GM19099 (cell line): ENCODE data around the gene IL20RB.

Experiments used
- POLR2A ChIP-seq: IDR thresholded peaks from 3 replicates; pipeline ENCODE4 v1.6.1; 2011; ENCODE audit warnings: low read depth; ENCODE audit not compliant: insufficient read length; ENCODE audit errors: extremely low read depth

The IL20RB gene

DNA sequence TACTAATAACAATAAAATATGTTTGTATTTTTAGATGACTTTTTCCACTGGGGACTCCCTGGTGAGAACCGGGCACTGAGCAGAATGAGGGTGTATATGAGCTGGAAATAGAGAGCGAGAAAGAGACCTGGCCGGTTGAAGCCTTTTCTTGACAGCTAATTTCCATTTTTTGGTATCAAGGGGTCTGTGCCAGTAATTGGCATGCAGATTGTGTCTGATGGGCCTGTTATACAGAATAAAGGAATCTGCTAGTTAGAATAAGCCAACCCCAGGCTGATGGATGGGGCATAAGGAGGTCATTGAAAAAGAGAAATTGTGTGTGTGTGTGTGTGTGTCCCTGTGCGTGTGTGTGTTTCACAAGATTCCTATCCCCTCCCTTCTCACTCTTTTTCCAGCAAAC is 83.9 kb downstream of the IL20RB start:
- TF ChIP-seq POLR2A = no peak

- TF ChIP-seq POLR2A = no peak
Measured at GRCh38 chr3:137046747-137047146, 89.0 kb downstream of the IL20RB start.

DNA sequence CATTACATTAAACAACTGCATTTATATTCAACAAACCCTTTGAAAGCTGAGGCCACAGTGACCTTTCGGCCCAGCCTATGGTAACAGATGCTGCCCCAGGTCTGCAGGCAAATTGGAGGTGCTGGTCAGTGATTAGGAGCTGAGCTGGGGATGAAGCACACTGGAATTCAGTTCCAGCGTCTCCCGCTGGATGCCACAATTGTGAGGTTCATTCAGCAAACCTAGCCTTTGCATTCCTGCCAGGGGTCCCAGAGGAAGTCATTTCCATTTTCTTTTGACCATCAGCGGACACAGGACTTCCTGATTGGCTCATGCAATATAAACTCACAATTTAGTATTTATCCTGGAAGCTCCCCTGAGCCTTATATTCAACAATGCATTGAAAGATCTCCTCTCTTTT is 89.5 kb downstream of the IL20RB start:
- no peak for TF ChIP-seq POLR2A

DNA sequence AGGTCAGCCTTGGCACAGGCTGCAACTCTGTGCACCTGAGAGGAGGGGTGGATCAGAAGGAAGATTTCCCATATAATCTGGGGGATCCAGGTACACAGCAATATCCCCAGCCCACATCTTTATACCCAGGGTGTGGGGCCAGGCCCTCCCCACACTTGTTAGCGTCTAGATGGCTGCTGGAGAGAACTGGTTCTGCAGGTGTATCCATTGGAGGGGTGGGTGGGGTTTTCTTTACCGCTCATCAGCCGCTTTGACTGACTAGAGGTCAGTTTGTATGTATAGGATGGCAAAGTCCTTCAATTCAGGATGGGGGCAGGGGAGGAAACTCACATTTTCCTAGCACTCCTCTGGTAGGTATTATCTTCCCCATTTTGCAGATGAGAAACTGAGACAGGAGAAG is 92.5 kb downstream of the IL20RB start:
- no peak for TF ChIP-seq POLR2A

DNA sequence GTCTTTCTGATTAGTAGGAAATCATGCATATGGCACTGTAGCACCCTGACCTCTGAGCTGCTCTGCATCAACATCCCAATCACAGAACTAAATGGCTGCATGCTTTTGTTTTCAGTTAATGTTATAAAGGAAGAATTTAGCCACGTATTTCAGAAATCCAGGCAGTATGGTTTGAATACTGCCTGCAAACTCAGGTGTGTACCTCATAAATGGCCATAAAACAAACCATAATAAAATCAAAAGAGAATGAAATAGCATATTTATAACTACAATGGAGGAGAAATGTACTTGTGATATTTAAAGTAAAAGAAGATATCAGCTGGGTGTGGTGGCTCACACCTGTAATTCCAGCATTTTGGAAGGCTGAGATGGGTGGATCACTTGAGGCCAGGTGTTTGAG is 94.5 kb downstream of the IL20RB start:
- TF ChIP-seq POLR2A = no peak
